Retinal pigment epithelial cell (primary cell): ENCODE data around the gene GAS2L3.
A peak's percentile ranks its signal among the peaks of the same experiment; 100 is the strongest.
"Not testable (repeated sequence)": the region's sequence is repeated elsewhere in the genome, so short reads cannot be mapped to it uniquely, and the experiment has no call there.

Source experiments
- DNase-seq: peaks from one replicate; pipeline ENCODE4 v3.0.0-alpha.2; 2010; ENCODE audit warnings: low read depth
- H3K4me3 ChIP-seq: 2 replicates; pipeline ENCODE4 v1.5.1; 2011; ENCODE audit warnings: mild to moderate bottlenecking, low read length, control low read depth, moderate library complexity
- TF ChIP-seq, protein P1 (sequence below): conservative IDR thresholded peaks from 2 replicates; pipeline ENCODE4 v1.5.1; 2011; ENCODE audit warnings: low read depth, low read length, control low read depth, inconsistent platforms

GAS2L3 gene

DNA sequence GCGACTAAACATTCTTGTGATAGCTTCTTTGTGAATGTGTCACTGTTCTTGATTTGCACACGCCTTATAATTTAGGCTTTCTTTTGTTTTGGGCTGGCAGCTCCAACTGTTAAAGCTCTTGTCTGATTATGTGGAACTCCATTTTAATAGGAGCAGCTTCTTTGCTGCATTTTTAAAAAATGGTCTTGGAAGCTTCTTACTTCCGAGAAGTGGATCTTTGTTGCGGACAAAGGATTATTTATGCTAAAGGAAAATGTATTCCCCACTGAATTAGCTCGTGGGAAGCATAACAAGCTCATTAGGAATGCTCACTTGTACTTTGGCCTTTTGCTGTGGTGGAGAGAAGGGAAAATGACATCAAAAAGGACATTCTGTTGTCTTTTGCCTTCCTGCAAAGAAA lies 20.0 kb downstream of the GAS2L3 start:
- no peak for DNase-seq
- H3K4me3 ChIP-seq = peak overlapping the region; percentile 29
- TF ChIP-seq, protein P1, sequence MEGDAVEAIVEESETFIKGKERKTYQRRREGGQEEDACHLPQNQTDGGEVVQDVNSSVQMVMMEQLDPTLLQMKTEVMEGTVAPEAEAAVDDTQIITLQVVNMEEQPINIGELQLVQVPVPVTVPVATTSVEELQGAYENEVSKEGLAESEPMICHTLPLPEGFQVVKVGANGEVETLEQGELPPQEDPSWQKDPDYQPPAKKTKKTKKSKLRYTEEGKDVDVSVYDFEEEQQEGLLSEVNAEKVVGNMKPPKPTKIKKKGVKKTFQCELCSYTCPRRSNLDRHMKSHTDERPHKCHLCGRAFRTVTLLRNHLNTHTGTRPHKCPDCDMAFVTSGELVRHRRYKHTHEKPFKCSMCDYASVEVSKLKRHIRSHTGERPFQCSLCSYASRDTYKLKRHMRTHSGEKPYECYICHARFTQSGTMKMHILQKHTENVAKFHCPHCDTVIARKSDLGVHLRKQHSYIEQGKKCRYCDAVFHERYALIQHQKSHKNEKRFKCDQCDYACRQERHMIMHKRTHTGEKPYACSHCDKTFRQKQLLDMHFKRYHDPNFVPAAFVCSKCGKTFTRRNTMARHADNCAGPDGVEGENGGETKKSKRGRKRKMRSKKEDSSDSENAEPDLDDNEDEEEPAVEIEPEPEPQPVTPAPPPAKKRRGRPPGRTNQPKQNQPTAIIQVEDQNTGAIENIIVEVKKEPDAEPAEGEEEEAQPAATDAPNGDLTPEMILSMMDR = no peak

DNA sequence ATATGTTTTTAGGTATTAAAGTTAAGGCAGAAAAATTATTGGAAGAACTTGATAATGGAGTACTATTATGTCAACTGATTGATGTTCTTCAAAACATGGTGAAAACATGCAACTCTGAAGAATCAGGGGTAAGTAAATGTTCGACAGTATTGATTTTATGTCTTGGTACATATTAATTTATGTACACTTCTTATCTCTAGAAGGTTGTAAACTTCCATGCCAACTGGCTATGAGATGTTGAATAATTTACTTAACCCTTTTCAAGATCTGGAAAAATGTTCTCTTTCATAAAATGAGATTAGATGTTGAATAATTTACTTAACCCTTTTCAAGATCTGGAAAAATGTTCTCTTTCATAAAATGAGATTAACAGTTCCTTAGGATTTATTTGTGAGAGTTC lies 28.1 kb downstream of the GAS2L3 start:
- TF ChIP-seq, protein P1 = no peak
- DNase-seq = no peak
- H3K4me3 ChIP-seq = no peak overlapping the region

DNA sequence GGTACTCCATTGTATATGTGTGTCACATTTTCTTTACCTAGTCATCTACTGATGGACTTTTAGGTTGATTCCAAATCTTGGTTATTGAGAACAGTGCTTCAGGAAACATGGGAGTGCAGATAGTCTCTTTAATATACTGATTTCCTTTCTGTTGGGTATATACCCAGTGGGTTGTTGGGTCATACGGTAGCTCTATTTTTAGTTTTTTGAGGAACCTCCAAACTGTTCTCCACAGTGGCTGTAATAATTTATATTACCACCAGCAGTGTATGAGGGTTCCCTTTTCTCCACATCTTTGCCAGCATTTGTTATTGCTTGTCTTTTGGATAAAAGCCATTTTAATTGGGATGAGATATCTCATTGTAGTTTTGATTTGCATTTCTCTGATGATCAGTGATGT lies 29.5 kb downstream of the GAS2L3 start:
- not testable (repeated sequence) for DNase-seq, H3K4me3 ChIP-seq

DNA sequence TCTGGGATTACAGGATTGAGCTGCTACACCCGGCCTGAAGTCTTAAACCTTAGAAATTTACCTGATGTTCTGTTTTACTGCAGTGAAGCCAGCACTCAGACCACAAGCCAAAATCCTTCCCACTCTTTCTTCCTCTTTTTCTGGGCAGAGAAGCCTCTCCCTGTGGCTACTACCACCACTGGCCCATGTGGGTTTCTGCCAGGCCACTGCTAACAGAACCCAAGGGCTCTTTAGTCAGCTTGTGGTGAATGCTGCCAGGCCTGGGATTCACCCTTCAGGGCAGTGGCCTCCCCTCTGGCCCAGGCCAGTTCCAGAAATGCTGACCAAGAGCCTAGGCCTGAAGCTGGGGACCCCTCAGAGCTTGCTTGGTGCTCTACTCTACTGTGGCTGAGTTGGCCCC lies 35.3 kb downstream of the GAS2L3 start:
- no peak overlapping the region for H3K4me3 ChIP-seq
- DNase-seq = no peak
- TF ChIP-seq, protein P1 = no peak

DNA sequence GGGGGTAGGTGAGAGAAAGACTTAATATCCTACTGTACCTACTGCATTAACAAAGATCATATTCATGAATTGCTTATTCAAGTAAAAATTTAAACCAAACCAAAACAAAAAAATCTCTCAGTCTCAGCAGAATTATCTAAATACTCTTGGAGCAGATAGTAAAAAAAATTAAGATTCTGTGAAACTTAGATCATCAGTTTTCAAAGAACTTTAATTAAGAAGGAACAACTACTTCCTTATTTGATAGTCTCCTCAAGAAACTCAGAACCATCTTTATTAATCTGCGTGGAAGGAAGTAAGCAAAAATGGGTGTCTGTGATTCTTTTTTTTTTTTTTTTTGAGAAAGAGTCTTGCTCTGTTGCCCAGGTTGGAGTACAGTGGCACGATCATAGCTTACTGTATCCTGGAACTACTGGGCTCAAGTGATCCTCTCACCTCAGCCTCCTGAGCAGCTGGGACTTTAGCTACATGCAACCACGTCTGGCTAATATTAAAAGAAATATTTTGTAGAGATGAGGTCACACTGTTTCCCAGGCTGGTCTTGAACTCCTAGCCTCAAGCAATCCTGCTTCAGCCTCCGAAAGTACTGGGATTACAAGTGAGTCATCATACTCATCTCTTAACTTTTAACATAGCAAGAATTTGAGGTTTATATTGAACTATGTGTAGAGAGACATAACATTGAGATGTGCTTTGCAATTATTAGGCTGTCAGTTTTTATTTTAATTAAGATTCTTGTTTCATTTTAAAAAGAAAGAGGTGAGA lies 37.4 kb downstream of the GAS2L3 start:
- no peak overlapping the region for H3K4me3 ChIP-seq
- TF ChIP-seq, protein P1 = no peak
- no peak for DNase-seq

DNA sequence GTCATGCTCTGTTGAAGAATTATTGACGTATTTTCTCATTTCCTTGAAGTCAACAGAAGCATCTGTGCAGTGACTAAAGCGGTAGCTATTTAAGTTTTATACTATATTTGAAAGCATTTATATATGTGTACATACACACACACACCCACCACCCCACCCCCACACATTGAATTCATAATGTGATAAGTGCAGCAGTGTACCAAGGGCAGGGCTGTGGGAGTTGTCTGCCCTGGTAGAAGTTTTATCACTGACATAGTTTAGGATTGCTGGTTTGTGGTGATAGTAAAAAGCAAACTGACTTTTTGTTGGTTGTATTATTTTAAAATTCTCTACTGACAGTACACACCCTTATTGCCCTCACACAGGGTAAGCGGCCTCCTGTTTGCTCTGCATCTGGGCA lies 39.1 kb downstream of the GAS2L3 start:
- H3K4me3 ChIP-seq = no peak overlapping the region
- TF ChIP-seq, protein P1 = no peak
- no peak for DNase-seq

DNA sequence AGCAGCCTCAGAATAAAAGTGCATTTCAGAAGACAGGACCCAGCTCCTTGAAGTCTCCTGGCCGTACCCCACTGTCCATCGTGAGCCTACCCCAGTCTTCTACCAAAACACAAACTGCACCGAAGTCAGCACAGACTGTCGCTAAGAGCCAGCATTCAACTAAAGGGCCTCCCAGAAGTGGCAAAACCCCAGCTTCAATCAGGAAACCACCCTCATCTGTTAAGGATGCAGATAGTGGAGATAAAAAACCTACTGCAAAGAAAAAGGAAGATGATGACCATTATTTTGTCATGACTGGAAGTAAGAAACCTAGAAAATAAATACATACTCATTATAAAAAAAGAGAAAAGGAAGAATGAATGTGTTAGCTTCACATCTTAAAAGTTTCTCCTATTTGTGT lies 51.1 kb downstream of the GAS2L3 start:
- TF ChIP-seq, protein P1 = no peak
- H3K4me3 ChIP-seq = no peak overlapping the region
- no peak for DNase-seq
